ENCODE data around the gene CFAP210.
"Not testable (repeated sequence)": the region's sequence is repeated elsewhere in the genome, so short reads cannot be mapped to it uniquely, and the experiment has no call there.

CFAP210 gene

DNA sequence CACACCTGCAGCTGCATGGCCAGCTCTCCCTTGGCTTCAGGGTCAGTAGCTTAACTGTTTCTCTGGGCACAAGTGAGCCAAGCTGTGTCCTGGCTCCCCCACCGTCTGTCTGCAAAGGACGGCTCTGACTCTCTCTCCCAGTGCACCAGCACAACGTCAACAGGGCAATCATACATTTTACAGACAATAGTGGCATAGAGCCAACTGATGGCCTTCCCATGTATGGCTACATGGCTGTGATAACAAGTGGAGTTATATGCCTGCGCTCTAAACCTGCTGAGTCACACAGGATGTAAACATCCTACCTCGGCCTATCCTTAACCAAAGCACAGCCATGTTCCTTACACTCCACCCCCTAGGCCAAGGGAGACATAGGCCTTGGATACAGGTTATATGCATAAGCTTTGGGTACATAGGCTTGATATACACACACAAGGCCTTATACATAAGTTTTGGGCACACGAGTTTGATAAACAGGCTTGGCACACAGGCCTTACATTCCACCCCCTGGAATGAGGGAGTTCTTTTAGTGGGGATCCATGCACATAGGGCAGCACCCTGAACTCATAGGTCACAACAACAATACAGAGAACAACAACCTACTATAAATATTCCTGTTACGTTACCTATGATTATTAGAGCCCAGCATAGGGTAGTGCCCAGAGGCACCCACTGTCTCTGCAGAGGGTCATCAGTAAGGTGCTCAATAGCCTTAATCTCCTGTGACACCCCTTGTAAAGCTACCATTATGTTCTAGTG, 17.7 kb upstream of the CFAP210 start:
- DNase-seq: no peak

DNA sequence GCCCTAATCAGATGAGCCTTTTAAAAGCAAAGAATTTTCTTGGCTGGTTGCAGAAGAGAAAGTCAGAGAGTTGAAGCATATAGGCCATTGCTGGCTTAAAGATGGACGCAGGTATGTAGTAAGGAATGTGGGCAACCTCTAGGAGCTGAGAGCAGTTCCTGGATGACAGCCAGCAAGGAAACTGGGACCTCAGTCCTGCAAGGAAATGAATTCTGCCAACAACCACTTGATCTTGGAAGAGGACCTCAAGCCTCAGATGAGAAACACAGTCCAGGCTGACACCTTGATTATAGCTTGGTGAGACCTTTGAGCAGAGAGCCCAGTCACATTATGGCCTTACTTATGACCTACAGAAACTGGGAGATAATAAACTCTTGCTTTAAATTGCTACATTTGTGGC, 15.8 kb upstream of the CFAP210 start:
- no peak for DNase-seq

GRCh38 chr2:169709331-169709730, 15.1 kb upstream of the CFAP210 start:
- DNase-seq: no peak

- no peak for DNase-seq
Observed at GRCh38 chr2:169707626-169708025, 13.4 kb upstream of the CFAP210 start.

DNA sequence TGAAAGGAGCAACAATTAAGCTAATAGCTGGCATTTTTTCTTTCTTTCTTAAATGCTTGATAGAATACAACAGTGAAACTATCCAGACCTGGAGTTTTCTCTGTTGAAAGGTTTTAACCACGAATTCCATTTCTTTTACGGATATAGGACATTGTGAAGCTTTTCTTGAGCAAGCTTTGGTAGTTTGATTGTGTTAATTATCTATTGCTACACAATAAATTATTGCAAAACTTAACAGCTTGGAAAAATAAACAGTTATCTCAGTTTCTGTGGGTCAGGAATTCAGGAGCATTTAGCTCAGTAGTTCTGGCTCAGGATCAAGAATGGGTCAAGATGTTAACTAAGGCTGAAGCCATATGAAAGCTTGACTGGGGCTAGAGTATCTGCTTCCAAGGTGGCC, 11.7 kb upstream of the CFAP210 start:
- no peak for DNase-seq

DNA sequence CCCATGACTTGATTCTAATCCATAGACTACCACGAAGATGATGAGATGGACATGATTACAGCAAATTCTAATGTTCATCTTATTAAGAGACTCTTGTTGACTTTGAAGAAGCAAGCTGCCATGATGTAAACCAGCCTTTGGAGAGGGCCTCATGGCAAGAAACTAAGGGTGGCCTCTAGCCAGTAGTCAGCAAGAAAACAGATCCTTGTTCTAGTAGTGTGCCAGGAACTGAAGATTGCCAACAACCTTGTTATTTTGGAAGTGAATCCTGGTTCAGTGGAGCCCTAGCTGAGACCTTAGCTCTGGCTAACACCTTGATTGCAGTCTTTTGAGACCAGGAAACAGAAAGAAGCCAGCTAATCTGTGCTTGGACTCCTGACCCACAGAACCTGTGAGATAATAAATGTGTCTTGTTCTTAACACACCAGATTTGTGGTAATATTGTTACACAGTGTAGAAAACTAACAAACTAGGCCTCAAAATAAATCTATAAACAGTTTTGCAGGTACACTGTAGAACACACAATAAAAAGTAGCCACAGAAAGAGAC, 10.0 kb upstream of the CFAP210 start:
- DNase-seq: no peak

DNA sequence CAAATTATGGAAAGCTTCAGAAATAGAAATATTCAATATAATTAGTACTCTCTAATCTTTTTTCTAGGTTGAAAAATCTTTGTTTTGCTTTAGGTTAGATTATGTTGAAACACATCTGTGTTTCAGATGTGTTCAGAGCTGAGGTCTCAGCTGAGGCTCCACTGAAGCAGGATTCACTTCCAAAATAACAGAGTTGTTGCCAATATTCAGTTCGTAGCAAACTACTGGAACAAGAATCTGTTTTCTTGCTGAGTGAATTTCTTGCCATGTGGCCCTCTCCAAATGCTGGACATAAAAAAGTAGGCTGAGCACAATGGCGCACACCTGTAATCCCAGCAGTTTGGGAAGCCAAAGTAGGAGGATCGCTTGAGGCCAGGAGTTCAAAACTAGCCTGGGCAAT, 8.8 kb upstream of the CFAP210 start:
- no peak for DNase-seq

- not testable (repeated sequence) for DNase-seq
Observed at GRCh38 chr2:169699173-169699572, 5.0 kb upstream of the CFAP210 start.

- no peak for DNase-seq
Observed at GRCh38 chr2:169696381-169696780, 2.2 kb upstream of the CFAP210 start.

- DNase-seq: no peak
Observed at GRCh38 chr2:169694894-169695260, 672 bp upstream of the CFAP210 start.

DNA sequence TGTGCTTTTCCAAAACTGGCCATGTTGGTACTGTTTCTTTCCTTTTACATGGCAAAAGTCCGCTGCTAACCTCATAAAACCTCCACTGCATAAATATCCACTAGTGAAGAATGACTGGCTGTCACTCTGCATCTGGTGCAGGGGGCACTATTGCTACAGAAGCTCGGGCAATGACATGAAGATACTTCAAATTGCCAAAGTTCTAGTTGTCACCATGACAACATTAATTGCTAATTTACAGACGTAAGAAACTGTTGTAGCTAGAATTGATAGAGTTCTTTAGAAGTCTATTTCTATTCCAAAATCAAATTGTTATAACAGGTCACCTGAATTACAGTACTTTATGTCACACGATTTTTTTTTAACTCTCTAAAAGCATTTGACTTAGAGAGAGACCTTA, 845 bp downstream of the CFAP210 start:
- DNase-seq: peak; percentile 21

DNA sequence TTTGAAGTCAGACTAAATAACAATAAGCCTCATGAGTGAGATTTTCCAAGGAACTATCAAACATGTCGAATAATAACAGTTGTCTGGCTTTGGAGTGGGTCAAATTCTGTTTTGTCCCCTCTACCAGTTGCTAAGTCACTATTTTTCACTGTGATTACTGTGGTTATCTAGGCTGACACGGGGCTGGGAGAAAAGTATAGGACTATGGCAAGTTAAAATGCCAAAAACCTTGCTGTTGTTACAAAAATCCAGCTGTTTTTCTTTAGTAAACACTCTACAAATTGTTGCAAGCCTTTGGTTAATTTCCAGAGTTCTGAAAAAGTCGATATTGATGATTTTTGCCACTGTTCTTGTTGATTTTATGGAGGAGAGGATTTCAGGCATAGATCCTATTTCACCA, 1.5 kb downstream of the CFAP210 start:
- DNase-seq: no peak

- no peak for DNase-seq
Observed at GRCh38 chr2:169690958-169691357, 3.2 kb downstream of the CFAP210 start.

DNA sequence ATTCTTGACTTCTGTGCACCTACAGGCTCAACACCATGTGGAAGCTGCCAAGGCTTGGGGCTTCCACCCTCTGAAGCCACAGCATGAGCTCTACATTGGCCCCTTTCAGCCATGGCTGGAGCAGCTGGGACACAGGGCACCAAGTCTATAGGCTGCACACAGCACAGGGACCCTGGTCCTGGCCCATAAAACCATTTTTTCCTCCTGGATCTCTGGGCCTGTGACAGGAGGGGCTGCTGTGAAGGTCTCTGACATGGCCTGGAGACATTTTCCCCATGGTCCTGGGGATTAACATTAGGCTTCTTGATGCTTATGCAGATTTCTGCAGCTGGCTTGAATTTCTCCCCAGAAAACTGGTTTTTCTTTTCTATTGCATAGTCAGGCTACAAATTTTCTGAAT, 6.3 kb downstream of the CFAP210 start:
- not testable (repeated sequence) for DNase-seq

- DNase-seq: not testable (repeated sequence)
Observed at GRCh38 chr2:169686825-169687224, 7.4 kb downstream of the CFAP210 start.

DNA sequence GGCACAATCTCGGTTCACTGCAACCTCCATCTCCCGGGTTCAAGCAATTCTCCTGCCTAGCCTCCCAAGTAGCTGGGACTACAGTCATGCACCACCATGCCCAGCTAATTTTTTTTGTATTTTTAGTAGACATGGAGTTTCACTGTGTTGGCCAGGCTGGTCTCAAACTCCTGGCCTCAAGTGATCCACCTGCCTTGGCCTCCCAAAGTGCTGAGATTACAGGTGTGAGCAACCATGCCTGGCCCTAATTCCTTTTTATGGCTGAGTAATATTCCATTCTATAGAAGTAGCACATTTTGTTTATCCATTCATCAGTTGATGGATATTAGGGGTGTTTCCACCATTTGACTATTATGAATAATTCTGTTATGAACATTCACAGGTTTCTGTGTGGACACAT, 9.5 kb downstream of the CFAP210 start:
- not testable (repeated sequence) for DNase-seq

GRCh38 chr2:169684135-169684565, 10.1 kb downstream of the CFAP210 start:
- no peak for DNase-seq

DNA sequence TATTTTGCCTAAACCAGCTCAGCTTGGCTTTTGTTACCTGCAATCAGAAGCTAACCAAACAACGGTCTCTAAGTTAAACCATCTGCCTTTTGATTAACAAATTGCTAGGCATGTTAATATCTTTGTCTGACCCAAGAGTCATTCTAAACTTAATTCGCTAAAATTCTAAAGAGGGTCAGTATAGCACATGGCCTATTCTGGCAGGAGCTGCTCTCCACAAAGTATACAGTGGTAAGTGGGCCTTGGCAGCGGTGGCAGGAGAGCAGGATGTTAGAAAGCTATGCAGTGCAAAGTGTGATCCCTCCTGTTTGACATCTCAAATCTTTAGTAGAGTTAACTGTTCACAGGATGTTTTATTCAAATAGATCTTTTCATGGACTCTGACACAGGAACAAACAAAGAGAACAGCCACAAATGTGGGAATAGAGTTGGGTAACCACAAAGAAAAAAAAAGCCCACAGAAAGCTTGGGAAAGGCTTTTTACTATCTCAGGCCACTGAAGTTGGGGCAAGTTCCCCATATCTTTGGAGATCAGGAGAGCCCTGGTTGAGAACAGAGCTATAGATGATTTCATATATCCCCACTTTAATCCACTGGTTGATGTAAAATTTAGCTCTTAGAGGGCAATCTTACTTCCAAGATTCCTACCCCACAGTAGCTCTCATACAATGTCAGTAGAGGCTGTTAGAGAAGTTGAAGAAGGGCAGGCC, 10.6 kb downstream of the CFAP210 start:
- DNase-seq: peak; percentile 78

- DNase-seq: peak; percentile 94
Observed at GRCh38 chr2:169683054-169683424, 11.2 kb downstream of the CFAP210 start.

GRCh38 chr2:169676850-169677249, 17.4 kb downstream of the CFAP210 start:
- no peak for DNase-seq

- DNase-seq: no peak
Observed at GRCh38 chr2:169676357-169676756, 17.8 kb downstream of the CFAP210 start.

DNA sequence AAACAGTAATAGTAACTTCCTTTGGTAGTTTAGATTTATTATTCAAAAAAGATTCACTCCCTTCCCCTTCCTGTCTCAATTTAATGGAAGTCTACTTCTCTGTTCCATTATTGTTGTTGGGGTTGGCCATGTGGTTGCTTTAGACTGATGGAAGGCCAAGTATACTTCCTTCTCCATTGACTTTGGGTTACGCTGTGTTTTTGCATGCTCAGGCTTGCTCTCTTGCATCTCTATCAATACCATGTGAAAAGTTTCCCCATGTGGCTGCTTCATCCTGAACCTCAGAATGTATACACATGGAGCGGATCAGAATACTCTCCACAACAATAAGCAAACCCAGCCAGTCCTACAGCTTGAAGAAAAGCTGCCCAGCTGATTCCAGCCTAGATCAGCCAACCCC, 20.3 kb downstream of the CFAP210 start:
- no peak for DNase-seq

GRCh38 chr2:169673106-169673505, 21.1 kb downstream of the CFAP210 start:
- no peak for DNase-seq

GRCh38 chr2:169672406-169672805, 21.8 kb downstream of the CFAP210 start:
- DNase-seq: no peak

Measured in activated CD4-positive, alpha-beta T cell treated with anti-CD3 and anti-CD28 coated beads, Interleukin-10, Interleukin-2, amounts not matched to agents 100 ng/mL and 50 ng/mL, durations not matched to agents 16 hours and 8 hours (primary cell).